SK-N-SH (cell line): ENCODE measurements around the gene CDH13. TPM values are rescaled to one million over a fixed set of nuclear protein-coding genes. Genes with fewer than 3 reads are reported as not detected.

Source experiments
- CTCF ChIA-PET: fragments of 300-600, 350-600 bp; formaldehyde crosslinking; extraction: SDS; loops from one replicate; lab custom pipeline; 2021; lab: Yijun Ruan, JAX
- POLR2A ChIA-PET: fragments of 350-600 bp; sonication (Branson Sonifier 250); formaldehyde crosslinking; extraction: SDS; loops from one replicate; lab custom pipeline; 2020; ENCODE audit warnings: antibody characterized with exemption, inconsistent platforms; lab: Yijun Ruan, JAX
- DNase-seq: peaks from one replicate; pipeline ENCODE4 v3.0.0; 2012
- H2AFZ ChIP-seq: fragments of 200-600 bp; sonication (generic); 2 replicates; pipeline ENCODE4 v1.8.1; 2016; ENCODE audit warnings: antibody characterized with exemption, mild to moderate bottlenecking, low read depth
- H3F3A ChIP-seq: fragments of 200-600 bp; sonication (generic); replicated peaks from 2 replicates; pipeline ENCODE3; 2016; ENCODE audit warnings: antibody characterized with exemption, mild to moderate bottlenecking; ENCODE audit not compliant: insufficient read depth
- H3K27ac ChIP-seq, 2 experiments: fragments of 200-500 bp in 1 of 2; fragments of 200-600 bp in 1 of 2; sonication (Bioruptor generic) in 1 of 2; sonication (generic), shearing (Covaris generic) in 1 of 2; 2 replicates each; pipeline versions ENCODE4 v1.5.1 to v1.6.1; 2014 to 2016; ENCODE audit warnings: low read depth in 2 of 2, inconsistent platforms in 1 of 2, low read length in 1 of 2, mild to moderate bottlenecking in 1 of 2, mixed read lengths in 1 of 2
- H3K27me3 ChIP-seq: fragments of 200-600 bp; sonication (generic), shearing (Covaris generic); 2 replicates; pipeline ENCODE4 v1.6.1; 2016; ENCODE audit warnings: mixed run types; ENCODE audit not compliant: insufficient read depth
- H3K36me3 ChIP-seq, 2 experiments: fragments of 200-500 bp in 1 of 2; fragments of 200-600 bp in 1 of 2; sonication (Bioruptor generic) in 1 of 2; sonication (generic) in 1 of 2; replicated peaks in 1 of 2; 2 replicates each; pipeline versions ENCODE3 to v1.5.1; 2014 to 2016; ENCODE audit warnings: low read length in 1 of 2, mild to moderate bottlenecking in 1 of 2; ENCODE audit not compliant: insufficient read depth in 2 of 2, control insufficient read depth in 1 of 2
- H3K4me1 ChIP-seq, 2 experiments: fragments of 200-500 bp in 1 of 2; fragments of 200-600 bp in 1 of 2; sonication (Bioruptor generic) in 1 of 2; sonication (generic), shearing (Covaris generic) in 1 of 2; 2 replicates each; pipeline versions ENCODE4 v1.5.1 to v1.6.1; 2014 to 2016; ENCODE audit warnings: low read depth in 1 of 2, low read length in 1 of 2, mixed run types in 1 of 2; ENCODE audit not compliant: insufficient read depth in 2 of 2, control insufficient read depth in 1 of 2
- H3K4me2 ChIP-seq: fragments of 200-600 bp; sonication (generic), shearing (Covaris generic); 2 replicates; pipeline ENCODE4 v1.6.1; 2017; ENCODE audit warnings: mixed run types
- H3K4me3 ChIP-seq, 2 experiments: fragments of 200-500 bp in 1 of 2; fragments of 200-600 bp in 1 of 2; sonication (Bioruptor generic) in 1 of 2; sonication (generic), shearing (Covaris generic) in 1 of 2; 2 replicates each; pipeline versions ENCODE4 v1.5.1 to v1.8.1; 2014 to 2016; ENCODE audit warnings: low read depth in 2 of 2, inconsistent platforms in 1 of 2, low read length in 1 of 2, mild to moderate bottlenecking in 1 of 2, mixed read lengths in 1 of 2, moderate library complexity in 1 of 2
- H3K79me2 ChIP-seq: fragments of 200-600 bp; sonication (generic); 2 replicates; pipeline ENCODE4 v1.8.1; 2017; ENCODE audit warnings: mild to moderate bottlenecking; ENCODE audit not compliant: insufficient read depth
- H3K9ac ChIP-seq: fragments of 200-600 bp; sonication (generic); 2 replicates; pipeline ENCODE4 v1.6.1; 2017; ENCODE audit warnings: mixed run types
- H3K9me2 ChIP-seq: fragments of 200-600 bp; sonication (generic); 2 replicates; pipeline ENCODE4 v1.6.1; 2017; ENCODE audit warnings: mixed run types
- H3K9me3 ChIP-seq: fragments of 200-600 bp; sonication (generic); 2 replicates; pipeline ENCODE4 v1.6.1; 2017; ENCODE audit warnings: mixed run types, mild to moderate bottlenecking, moderate library complexity
- H4K20me1 ChIP-seq: fragments of 200-600 bp; sonication (generic); 2 replicates; pipeline ENCODE4 v1.6.1; 2017; ENCODE audit warnings: mild to moderate bottlenecking, mixed run types; ENCODE audit not compliant: insufficient read depth
- CHD2 ChIP-seq: fragments of 150-350 bp; IDR thresholded peaks from 2 replicates; pipeline ENCODE4 v1.6.1; 2018; ENCODE audit warnings: low read length; ENCODE audit not compliant: partially characterized antibody
- GATA2 ChIP-seq: sonication (generic); formaldehyde crosslinking; IDR thresholded peaks from 2 replicates; pipeline ENCODE4 v1.5.0; 2020; ENCODE audit warnings: mild to moderate bottlenecking, missing genetic modification reagents
- JUND ChIP-seq: IDR thresholded peaks from 2 replicates; pipeline ENCODE4 v1.4.0; 2012
- MEF2A ChIP-seq: IDR thresholded peaks from 2 replicates; pipeline ENCODE4 v1.4.0; 2012; ENCODE audit warnings: low read depth, borderline replicate concordance
- MXI1 ChIP-seq: IDR thresholded peaks from 2 replicates; pipeline ENCODE4 v1.6.1; 2012; ENCODE audit warnings: mild to moderate bottlenecking, low read depth, low read length, improper control_type of control experiment
- RCOR1 ChIP-seq: fragments of 150-350 bp; IDR thresholded peaks from 2 replicates; pipeline ENCODE4 v1.6.1; 2017; ENCODE audit warnings: antibody characterized with exemption, low read length
- RFX5 ChIP-seq: IDR thresholded peaks from 2 replicates; pipeline ENCODE4 v1.6.1; 2012; ENCODE audit warnings: mild to moderate bottlenecking, improper control_type of control experiment, low read length
- SIN3A ChIP-seq: IDR thresholded peaks from 2 replicates; pipeline ENCODE4 v1.6.1; 2012; ENCODE audit warnings: low read depth, mild to moderate bottlenecking, low read length, moderate library complexity, borderline replicate concordance
- SMC3 ChIP-seq: IDR thresholded peaks from 2 replicates; pipeline ENCODE4 v1.6.1; 2012; ENCODE audit warnings: low read depth, low read length, improper control_type of control experiment
- TCF12 ChIP-seq: IDR thresholded peaks from 2 replicates; pipeline ENCODE4 v1.4.0; 2012
- YY1 ChIP-seq: IDR thresholded peaks from 2 replicates; pipeline ENCODE4 v1.4.0; 2012; ENCODE audit warnings: low read depth, mild to moderate bottlenecking
- WGBS: methylation state at CpG from one replicate; pipeline ENCODE4 v1.1.6; 2017; ENCODE audit warnings: low lambda C conversion rate; 5-methylcytosine and 5-hydroxymethylcytosine counted together
- polyA plus RNA-seq, 3 experiments: library from polyadenylated mRNA; depleted of rRNA; stranded (reverse); fragments of >200 nt; gene quantifications; 2 replicates each; pipeline ENCODE4 v1.2.3, GENCODE V29; 2012
- TF ChIP-seq, protein P1 (sequence below): IDR thresholded peaks from 2 replicates; pipeline ENCODE4 v1.4.0; 2012; ENCODE audit warnings: low read depth
- TF ChIP-seq, protein P2 (sequence below): IDR thresholded peaks from 2 replicates; pipeline ENCODE4 v1.4.0; 2012; ENCODE audit warnings: low read depth, borderline replicate concordance
- TF ChIP-seq, protein P3 (sequence below): fragments of 200-600 bp; sonication (generic); IDR thresholded peaks from 2 replicates; pipeline ENCODE4 v1.6.1; 2017; ENCODE audit warnings: antibody characterized with exemption, mild to moderate bottlenecking, moderate library complexity

The CDH13 gene
- polyA plus RNA-seq, 1 of the 3 experiments (the other 2 are of a cell fraction): 93.0 TPM

DNA sequence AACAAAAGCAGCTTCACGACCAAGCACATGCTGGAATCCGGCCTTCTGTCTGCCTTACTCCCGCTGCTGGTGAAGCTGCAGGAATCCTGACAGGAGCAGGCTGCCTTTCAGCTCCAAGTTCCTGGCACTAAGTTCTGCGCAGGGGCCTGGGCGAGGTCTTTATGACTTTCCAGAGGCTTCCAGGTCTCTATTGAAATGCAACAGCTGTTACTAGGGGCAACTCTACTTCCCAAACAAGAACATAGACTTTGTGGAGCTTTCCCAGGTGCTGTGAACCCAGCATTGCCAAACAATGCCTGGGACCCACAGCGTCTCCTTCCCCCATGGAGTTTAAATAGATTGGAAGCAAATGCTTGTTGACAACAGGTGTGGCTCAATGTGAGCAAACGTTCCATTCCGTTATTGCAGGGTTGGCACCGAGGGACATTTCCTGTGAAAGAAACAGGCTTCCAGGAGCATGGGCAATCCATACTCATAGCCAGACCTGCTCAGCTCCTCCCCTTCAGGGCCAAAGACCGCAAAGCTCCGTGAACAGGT, 156.0 kb downstream of the CDH13 start:
- no peaks in the 10 kb centered on the region for H3K9me2 ChIP-seq
- no peak overlapping the region for H3K4me2 ChIP-seq

DNA sequence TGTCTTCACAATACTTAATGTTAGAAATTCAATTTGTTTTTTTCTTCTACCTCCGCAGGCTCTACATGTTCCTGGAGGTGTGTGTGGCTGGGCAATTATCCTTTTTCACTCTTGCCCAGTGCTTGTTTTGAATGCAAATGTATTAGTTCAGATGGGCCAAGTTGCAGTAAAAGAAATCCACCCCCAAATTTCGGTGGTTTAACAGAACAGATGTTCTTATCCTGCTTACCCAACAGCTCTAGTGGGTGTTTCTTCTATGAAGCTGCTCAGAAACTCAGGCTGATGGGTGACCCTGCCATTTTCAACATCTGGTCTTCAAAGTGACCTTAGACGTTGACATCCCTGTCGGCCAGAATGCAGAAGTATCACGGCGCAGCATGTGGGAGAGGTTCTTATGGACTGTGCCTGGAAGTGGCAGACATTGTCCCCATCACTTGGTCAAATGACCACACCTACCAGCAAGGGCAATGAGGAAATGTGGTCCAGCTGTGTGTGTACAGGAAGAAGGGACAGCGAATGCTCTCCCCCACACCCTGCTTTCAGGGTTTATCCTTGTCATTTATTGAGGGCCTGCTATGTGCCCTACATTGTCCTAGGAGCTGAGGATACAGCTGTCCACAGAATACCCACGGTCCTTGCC, 157.3 kb downstream of the CDH13 start:
- ChIA-PET CTCF (no interaction called here), POLR2A (no interaction called here)
- H3K9me3 ChIP-seq: no peaks in the 10 kb centered on the region
- H3K9ac ChIP-seq: no peak overlapping the region
- no peak for TF ChIP-seq CHD2
- no peak for TF ChIP-seq SMC3
- no peak for TF ChIP-seq YY1
- no peak for TF ChIP-seq MXI1
- no peak for TF ChIP-seq GATA2 (CRISPR knock-in tag)
- no peak for TF ChIP-seq SIN3A
- peaks cover 0 to 6% of the 10 kb centered on the region in 2 experiments for H3K36me3 ChIP-seq
- H4K20me1 ChIP-seq: no peaks in the 10 kb centered on the region
- no peak for DNase-seq
- H2AFZ ChIP-seq: no peak overlapping the region
- 41% methylated on average over 8 of the region's 8 CpGs for WGBS
- H3F3A ChIP-seq: no peaks in the 10 kb centered on the region
- H3K27me3 ChIP-seq: no peaks in the 10 kb centered on the region
- H3K4me3 ChIP-seq: no peak overlapping the region
- H3K79me2 ChIP-seq: no peaks in the 10 kb centered on the region; the same call in 1 of the 2 replicates
- H3K27ac ChIP-seq: no peak overlapping the region
- no peaks in the 10 kb centered on the region for H3K4me1 ChIP-seq
- no peaks in the 10 kb centered on the region for H3K9me2 ChIP-seq
- H3K4me2 ChIP-seq: no peak overlapping the region

More for the DNA sequence above, 156.0 kb downstream of the CDH13 start:
- no peaks in the 10 kb centered on the region for H3K36me3 ChIP-seq
- no peak for DNase-seq
- no peaks in the 10 kb centered on the region for H3F3A ChIP-seq
- POLR2A ChIA-PET: no interaction called here
- TF ChIP-seq TCF12 (no peak), RFX5 (no peak), MEF2A (no peak), JUND (no peak), RCOR1 (no peak)
- TF ChIP-seq, protein P1, sequence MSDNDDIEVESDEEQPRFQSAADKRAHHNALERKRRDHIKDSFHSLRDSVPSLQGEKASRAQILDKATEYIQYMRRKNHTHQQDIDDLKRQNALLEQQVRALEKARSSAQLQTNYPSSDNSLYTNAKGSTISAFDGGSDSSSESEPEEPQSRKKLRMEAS: no peak
- TF ChIP-seq, protein P2, sequence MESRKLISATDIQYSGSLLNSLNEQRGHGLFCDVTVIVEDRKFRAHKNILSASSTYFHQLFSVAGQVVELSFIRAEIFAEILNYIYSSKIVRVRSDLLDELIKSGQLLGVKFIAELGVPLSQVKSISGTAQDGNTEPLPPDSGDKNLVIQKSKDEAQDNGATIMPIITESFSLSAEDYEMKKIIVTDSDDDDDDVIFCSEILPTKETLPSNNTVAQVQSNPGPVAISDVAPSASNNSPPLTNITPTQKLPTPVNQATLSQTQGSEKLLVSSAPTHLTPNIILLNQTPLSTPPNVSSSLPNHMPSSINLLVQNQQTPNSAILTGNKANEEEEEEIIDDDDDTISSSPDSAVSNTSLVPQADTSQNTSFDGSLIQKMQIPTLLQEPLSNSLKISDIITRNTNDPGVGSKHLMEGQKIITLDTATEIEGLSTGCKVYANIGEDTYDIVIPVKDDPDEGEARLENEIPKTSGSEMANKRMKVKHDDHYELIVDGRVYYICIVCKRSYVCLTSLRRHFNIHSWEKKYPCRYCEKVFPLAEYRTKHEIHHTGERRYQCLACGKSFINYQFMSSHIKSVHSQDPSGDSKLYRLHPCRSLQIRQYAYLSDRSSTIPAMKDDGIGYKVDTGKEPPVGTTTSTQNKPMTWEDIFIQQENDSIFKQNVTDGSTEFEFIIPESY: no peak
- TF ChIP-seq, protein P3, sequence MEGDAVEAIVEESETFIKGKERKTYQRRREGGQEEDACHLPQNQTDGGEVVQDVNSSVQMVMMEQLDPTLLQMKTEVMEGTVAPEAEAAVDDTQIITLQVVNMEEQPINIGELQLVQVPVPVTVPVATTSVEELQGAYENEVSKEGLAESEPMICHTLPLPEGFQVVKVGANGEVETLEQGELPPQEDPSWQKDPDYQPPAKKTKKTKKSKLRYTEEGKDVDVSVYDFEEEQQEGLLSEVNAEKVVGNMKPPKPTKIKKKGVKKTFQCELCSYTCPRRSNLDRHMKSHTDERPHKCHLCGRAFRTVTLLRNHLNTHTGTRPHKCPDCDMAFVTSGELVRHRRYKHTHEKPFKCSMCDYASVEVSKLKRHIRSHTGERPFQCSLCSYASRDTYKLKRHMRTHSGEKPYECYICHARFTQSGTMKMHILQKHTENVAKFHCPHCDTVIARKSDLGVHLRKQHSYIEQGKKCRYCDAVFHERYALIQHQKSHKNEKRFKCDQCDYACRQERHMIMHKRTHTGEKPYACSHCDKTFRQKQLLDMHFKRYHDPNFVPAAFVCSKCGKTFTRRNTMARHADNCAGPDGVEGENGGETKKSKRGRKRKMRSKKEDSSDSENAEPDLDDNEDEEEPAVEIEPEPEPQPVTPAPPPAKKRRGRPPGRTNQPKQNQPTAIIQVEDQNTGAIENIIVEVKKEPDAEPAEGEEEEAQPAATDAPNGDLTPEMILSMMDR: no peak
- H3K79me2 ChIP-seq: no peaks in the 10 kb centered on the region; the same call in 1 of the 2 replicates
- H3K9me3 ChIP-seq: no peaks in the 10 kb centered on the region
- WGBS: 47% methylated on average over 5 of the region's 11 CpGs
- H3K27ac ChIP-seq: no peak overlapping the region
- no peaks in the 10 kb centered on the region for H3K27me3 ChIP-seq
- H2AFZ ChIP-seq: no peak overlapping the region
- H3K4me1 ChIP-seq: no peaks in the 10 kb centered on the region
- H4K20me1 ChIP-seq: no peaks in the 10 kb centered on the region
- no peak overlapping the region for H3K4me3 ChIP-seq
- CTCF ChIA-PET: no interaction called here
- H3K9ac ChIP-seq: no peak overlapping the region
